22Rv1 (cell line): Measurements from ENCODE around the gene BIN2.

Source experiments
- CTCF ChIP-seq: fragments of 450-650 bp; IDR thresholded peaks from 2 replicates; pipeline ENCODE4 v1.5.1; 2017; ENCODE audit warnings: mild to moderate bottlenecking
- ZFX ChIP-seq: fragments of 450-650 bp; IDR thresholded peaks from 2 replicates; pipeline ENCODE4 v1.6.1; 2017; ENCODE audit warnings: antibody characterized with exemption, borderline replicate concordance

- TF ChIP-seq CTCF (no peak), ZFX (no peak)
Observed at GRCh38 chr12:51373187-51373586, 49.2 kb upstream of the BIN2 start.
